ENCODE measurements around the gene GPR180.

GRCh38 chr13:94673851-94674250, 72.2 kb downstream of the GPR180 start:
- TF ChIP-seq, protein P1, sequence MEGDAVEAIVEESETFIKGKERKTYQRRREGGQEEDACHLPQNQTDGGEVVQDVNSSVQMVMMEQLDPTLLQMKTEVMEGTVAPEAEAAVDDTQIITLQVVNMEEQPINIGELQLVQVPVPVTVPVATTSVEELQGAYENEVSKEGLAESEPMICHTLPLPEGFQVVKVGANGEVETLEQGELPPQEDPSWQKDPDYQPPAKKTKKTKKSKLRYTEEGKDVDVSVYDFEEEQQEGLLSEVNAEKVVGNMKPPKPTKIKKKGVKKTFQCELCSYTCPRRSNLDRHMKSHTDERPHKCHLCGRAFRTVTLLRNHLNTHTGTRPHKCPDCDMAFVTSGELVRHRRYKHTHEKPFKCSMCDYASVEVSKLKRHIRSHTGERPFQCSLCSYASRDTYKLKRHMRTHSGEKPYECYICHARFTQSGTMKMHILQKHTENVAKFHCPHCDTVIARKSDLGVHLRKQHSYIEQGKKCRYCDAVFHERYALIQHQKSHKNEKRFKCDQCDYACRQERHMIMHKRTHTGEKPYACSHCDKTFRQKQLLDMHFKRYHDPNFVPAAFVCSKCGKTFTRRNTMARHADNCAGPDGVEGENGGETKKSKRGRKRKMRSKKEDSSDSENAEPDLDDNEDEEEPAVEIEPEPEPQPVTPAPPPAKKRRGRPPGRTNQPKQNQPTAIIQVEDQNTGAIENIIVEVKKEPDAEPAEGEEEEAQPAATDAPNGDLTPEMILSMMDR (conservative IDR thresholded peaks at IDR 0.05; ENCODE audit: low read length) = no peak
- no peak for TF ChIP-seq EZH2phosphoT487 (IDR thresholded peaks at IDR 0.05; ENCODE audit: borderline replicate concordance)

Data from Loucy (cell line).